IMR-90 (cell line): ENCODE results near the gene PIK3CG. TPM values are rescaled to one million over a fixed set of nuclear protein-coding genes. Genes with fewer than 3 reads are reported as not detected.
"Not testable (repeated sequence)": the region's sequence is repeated elsewhere in the genome, so short reads cannot be mapped to it uniquely, and the experiment has no call there.

Source experiments
- ATAC-seq: fragments of 200-7000 bp; cut with Tn5 transposase; 2 replicates; pipeline ENCODE4 v1.9.1; 2020; ENCODE audit warnings: low read depth, mild to moderate bottlenecking, moderate library complexity
- BruUV-seq: library from RNA; stranded (reverse); fragments of 400-500 nt; replicated peaks from 2 replicates; lab custom pipeline; 2021; lab: Mats Ljungman, UMichigan
- CTCF ChIA-PET: fragments of 300-600 bp; formaldehyde crosslinking; extraction: SDS; loops from one replicate; lab custom pipeline; 2021; ENCODE audit warnings: antibody characterized with exemption; lab: Yijun Ruan, JAX
- POLR2A ChIA-PET: fragments of 300-600 bp; sonication (Branson Sonifier 250); formaldehyde crosslinking; loops from one replicate; lab custom pipeline; 2022; ENCODE audit warnings: antibody characterized with exemption; ENCODE audit not compliant: unreplicated experiment; lab: Charles Lee
- DNase-seq: peaks from one replicate; pipeline ENCODE4 v3.0.0; 2013
- H2AFZ ChIP-seq: replicated peaks from 2 replicates; pipeline ENCODE3; 2013; ENCODE audit warnings: low read length, mild to moderate bottlenecking; ENCODE audit not compliant: poor library complexity
- H2AK5ac ChIP-seq: 2 replicates; pipeline ENCODE4 v1.6.1; 2013; ENCODE audit warnings: low read depth, low read length, inconsistent platforms
- H2AK9ac ChIP-seq: replicated peaks from 2 replicates; pipeline ENCODE3; 2013; ENCODE audit warnings: mild to moderate bottlenecking, low read depth, low read length, moderate library complexity; ENCODE audit not compliant: poor library complexity
- H2BK120ac ChIP-seq: 2 replicates; pipeline ENCODE4 v1.6.1; 2013; ENCODE audit warnings: low read depth, low read length, inconsistent platforms
- H2BK15ac ChIP-seq: 3 replicates; pipeline ENCODE4 v1.6.1; 2013; ENCODE audit warnings: low read depth, low read length, inconsistent platforms
- H2BK20ac ChIP-seq: 2 replicates; pipeline ENCODE4 v1.6.1; 2013; ENCODE audit warnings: low read depth, mild to moderate bottlenecking, inconsistent platforms, low read length, moderate library complexity
- H2BK5ac ChIP-seq: 2 replicates; pipeline ENCODE4 v1.6.1; 2013; ENCODE audit warnings: mild to moderate bottlenecking, low read depth, low read length, inconsistent platforms; ENCODE audit not compliant: poor library complexity, severe bottlenecking
- H3K14ac ChIP-seq: replicated peaks from 2 replicates; pipeline ENCODE4 v1.6.1; 2013; ENCODE audit warnings: low read depth, low read length, inconsistent platforms
- H3K18ac ChIP-seq: 2 replicates; pipeline ENCODE4 v1.6.1; 2013; ENCODE audit warnings: low read depth, low read length, control low read depth
- H3K23ac ChIP-seq: 2 replicates; pipeline ENCODE4 v1.6.1; 2013; ENCODE audit warnings: low read depth, low read length, inconsistent platforms
- H3K27ac ChIP-seq: 2 replicates; pipeline ENCODE4 v1.5.1; 2013; ENCODE audit warnings: mild to moderate bottlenecking, control low read depth, low read length; ENCODE audit not compliant: insufficient read depth
- H3K27me3 ChIP-seq: 2 replicates; pipeline ENCODE4 v1.6.1; 2013; ENCODE audit warnings: low read length; ENCODE audit not compliant: control insufficient read depth, insufficient read depth
- H3K36me3 ChIP-seq: 2 replicates; pipeline ENCODE4 v1.6.1; 2013; ENCODE audit warnings: low read length, mixed read lengths; ENCODE audit not compliant: control insufficient read depth, insufficient read depth
- H3K4ac ChIP-seq: 2 replicates; pipeline ENCODE4 v1.6.1; 2013; ENCODE audit warnings: low read depth, low read length, inconsistent platforms
- H3K4me1 ChIP-seq: 2 replicates; pipeline ENCODE4 v1.6.1; 2013; ENCODE audit warnings: low read length, mixed read lengths; ENCODE audit not compliant: control insufficient read depth, insufficient read depth
- H3K4me2 ChIP-seq: 2 replicates; pipeline ENCODE4 v1.6.1; 2013; ENCODE audit warnings: low read depth, mild to moderate bottlenecking, control low read depth, low read length, moderate library complexity
- H3K4me3 ChIP-seq: 2 replicates; pipeline ENCODE4 v1.5.1; 2013; ENCODE audit warnings: low read depth, mild to moderate bottlenecking, control low read depth, low read length, moderate library complexity; ENCODE audit not compliant: insufficient read depth
- H3K56ac ChIP-seq: 2 replicates; pipeline ENCODE4 v1.6.1; 2013; ENCODE audit warnings: low read length, inconsistent platforms; ENCODE audit not compliant: insufficient read depth; ENCODE audit errors: extremely low read depth
- H3K79me1 ChIP-seq, 2 experiments: 2 replicates each; pipeline ENCODE4 v1.6.1; 2013; ENCODE audit warnings: low read length in 2 of 2, inconsistent platforms in 1 of 2, low read depth in 1 of 2
- H3K9ac ChIP-seq: 2 replicates; pipeline ENCODE4 v1.6.1; 2013; ENCODE audit warnings: low read depth, low read length, control low read depth
- H3K9me1 ChIP-seq: 2 replicates; pipeline ENCODE4 v1.6.1; 2013; ENCODE audit warnings: low read length, inconsistent platforms; ENCODE audit not compliant: insufficient read depth
- H3K9me3 ChIP-seq: 2 replicates; pipeline ENCODE4 v1.6.1; 2013; ENCODE audit warnings: low read length; ENCODE audit not compliant: control insufficient read depth, insufficient read depth
- H4K20me1 ChIP-seq: 2 replicates; pipeline ENCODE4 v1.6.1; 2013; ENCODE audit warnings: low read length, inconsistent platforms; ENCODE audit not compliant: insufficient read depth
- H4K5ac ChIP-seq: 2 replicates; pipeline ENCODE4 v1.6.1; 2013; ENCODE audit warnings: mild to moderate bottlenecking, low read depth, low read length, control low read depth
- H4K8ac ChIP-seq, 2 experiments: 2 replicates each; pipeline ENCODE4 v1.6.1; 2013; ENCODE audit warnings: low read depth in 2 of 2, low read length in 2 of 2, control low read depth in 1 of 2, inconsistent platforms in 1 of 2
- H4K91ac ChIP-seq: 2 replicates; pipeline ENCODE4 v1.6.1; 2013; ENCODE audit warnings: low read depth, low read length, inconsistent platforms; ENCODE audit not compliant: insufficient read depth
- WGBS, 2 experiments: methylation state at CpG; one replicate each; pipeline versions ENCODE4 v1.1.5 to v1.1.7; 2013; ENCODE audit warnings: missing lambda C conversion rate in 2 of 2; ENCODE audit not compliant: insufficient read length in 1 of 2; ENCODE audit errors: extremely low coverage in 2 of 2; 5-methylcytosine and 5-hydroxymethylcytosine counted together
- dilution Hi-C: fragments of 300-500 bp; cut with HindIII; formaldehyde crosslinking; loops from one replicate; pipeline ENCODE4 v1.14.3; 2018; ENCODE audit warnings: low sequenced_read_pairs; ENCODE audit not compliant: unreplicated experiment
- in situ Hi-C: fragments of 300-500 bp; cut with MboI; formaldehyde crosslinking; loops from 3 replicates; pipeline ENCODE4 v1.14.3; 2019; ENCODE audit warnings: low sequenced_read_pairs, inconsistent platforms, mixed read lengths
- intact Hi-C: fragments of 100-400 bp; cut with micrococcal nuclease; formaldehyde crosslinking; loops from 2 replicates; pipeline ENCODE4 v1.10.0; 2022
- polyA plus RNA-seq, 3 experiments: library from polyadenylated mRNA; depleted of rRNA; stranded (reverse); fragments of >200 nt; gene quantifications; 2 replicates each; pipeline ENCODE4 v1.2.3, GENCODE V29; 2012; ENCODE audit warnings: low replicate concordance in 1 of 3
- total RNA-seq: library from RNA; depleted of rRNA; stranded (reverse); fragments of >200 nt; gene quantifications from 2 replicates; pipeline ENCODE4 v1.2.3, GENCODE V29; 2012

The PIK3CG gene
- total and polyA plus RNA-seq, 2 of the 4 experiments (the other 2 are of a cell fraction) = under 0.01 TPM; not detected in 1

DNA sequence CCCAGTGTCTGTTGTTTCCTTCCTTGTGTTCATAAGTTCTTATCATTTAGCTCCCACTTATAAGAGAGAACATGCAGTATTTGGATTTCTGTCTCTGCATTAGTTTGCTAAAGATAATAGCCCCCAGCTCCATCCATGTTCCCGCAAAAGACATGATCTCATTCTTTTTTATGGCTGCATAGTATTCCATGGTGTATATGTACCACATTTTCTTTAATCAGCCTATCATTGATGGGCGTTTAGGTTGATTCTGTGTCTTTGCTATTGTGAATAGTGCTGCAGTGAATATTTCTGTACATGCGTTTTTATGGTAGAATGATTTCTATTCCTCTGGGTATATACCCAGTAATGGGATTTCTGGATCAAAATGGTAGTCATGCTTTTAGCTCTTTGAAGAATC is 32.5 kb downstream of the PIK3CG start:
- H3K23ac ChIP-seq, ATAC-seq, H3K36me3 ChIP-seq, CTCF ChIA-PET, H3K14ac ChIP-seq, H2BK5ac ChIP-seq, H4K8ac ChIP-seq, H2AK5ac ChIP-seq, H3K18ac ChIP-seq, H3K4me3 ChIP-seq, H2BK120ac ChIP-seq, H2AFZ ChIP-seq, POLR2A ChIA-PET, H2BK15ac ChIP-seq, H3K9me3 ChIP-seq, H3K56ac ChIP-seq, DNase-seq, dilution Hi-C loops, intact Hi-C loops, H4K20me1 ChIP-seq, H3K9ac ChIP-seq, H4K5ac ChIP-seq, H3K4me1 ChIP-seq, H3K4ac ChIP-seq, H3K27ac ChIP-seq, H2AK9ac ChIP-seq, BruUV-seq, H2BK20ac ChIP-seq, in situ Hi-C loops, H3K27me3 ChIP-seq, H3K9me1 ChIP-seq, H3K4me2 ChIP-seq, H4K91ac ChIP-seq, H3K79me1 ChIP-seq: not testable (repeated sequence)
- WGBS, 2 experiments = no CpG with 5 or more reads among the region's 3 CpGs

GRCh38 chr7:106898967-106899366 is 33.9 kb downstream of the PIK3CG start:
- intact Hi-C loops, H3K56ac ChIP-seq, BruUV-seq, H3K4me3 ChIP-seq, H2AFZ ChIP-seq, CTCF ChIA-PET, H2AK5ac ChIP-seq, H2AK9ac ChIP-seq, H2BK20ac ChIP-seq, H3K4me1 ChIP-seq, H4K8ac ChIP-seq, H3K4me2 ChIP-seq, H3K4ac ChIP-seq, H4K5ac ChIP-seq, POLR2A ChIA-PET, ATAC-seq, dilution Hi-C loops, H3K27me3 ChIP-seq, H2BK15ac ChIP-seq, H3K14ac ChIP-seq, H3K9ac ChIP-seq, DNase-seq, H2BK5ac ChIP-seq, H4K91ac ChIP-seq, in situ Hi-C loops, H3K79me1 ChIP-seq, H3K9me1 ChIP-seq, H2BK120ac ChIP-seq, H3K27ac ChIP-seq, H3K36me3 ChIP-seq, H4K20me1 ChIP-seq, H3K18ac ChIP-seq, H3K23ac ChIP-seq, H3K9me3 ChIP-seq: not testable (repeated sequence)
- no CpG with 5 or more reads among the region's 2 CpGs for WGBS, 2 experiments
